Mammary epithelial cell (primary cell): Measurements from ENCODE around the gene PLEKHG4.

ENCODE experiments used
- CTCF ChIP-seq, 2 donors: IDR thresholded peaks in 1 of 2; conservative IDR thresholded peaks in 1 of 2; 2 replicates each; pipeline ENCODE4 v1.5.1; 2011 to 2012; ENCODE audit warnings: inconsistent platforms in 2 of 2, low read length in 2 of 2, mild to moderate bottlenecking in 2 of 2, control low read depth in 1 of 2, low read depth in 1 of 2; ENCODE audit not compliant: insufficient read depth in 1 of 2; ENCODE audit errors: extremely low read depth in 1 of 2
- EZH2 ChIP-seq: IDR thresholded peaks from 2 replicates; pipeline ENCODE4 v1.6.1; 2012; ENCODE audit warnings: low read length, inconsistent platforms, borderline replicate concordance

GRCh38 chr16:67271446-67271845 is 7.9 kb upstream of the PLEKHG4 start:
- TF ChIP-seq CTCF (conservative IDR thresholded peaks at IDR 0.05 in 1 of 2, IDR thresholded peaks at IDR 0.05 in 1 of 2; ENCODE audit: extremely low read depth in 1 of 2, insufficient read depth in 1 of 2, low read depth in 1 of 2, low read length in 2 of 2) = no peak
- no peak for TF ChIP-seq EZH2
